Islet precursor cell (in vitro differentiated cells): ENCODE measurements around the gene PTPN14.
A peak's percentile ranks its signal among the peaks of the same experiment; 100 is the strongest.
"Not testable (repeated sequence)": the region's sequence is repeated elsewhere in the genome, so short reads cannot be mapped to it uniquely, and the experiment has no call there.

Experiments used
- DNase-seq: peaks from one replicate; pipeline ENCODE4 v3.0.0-alpha.2; 2018

Gene PTPN14

DNA sequence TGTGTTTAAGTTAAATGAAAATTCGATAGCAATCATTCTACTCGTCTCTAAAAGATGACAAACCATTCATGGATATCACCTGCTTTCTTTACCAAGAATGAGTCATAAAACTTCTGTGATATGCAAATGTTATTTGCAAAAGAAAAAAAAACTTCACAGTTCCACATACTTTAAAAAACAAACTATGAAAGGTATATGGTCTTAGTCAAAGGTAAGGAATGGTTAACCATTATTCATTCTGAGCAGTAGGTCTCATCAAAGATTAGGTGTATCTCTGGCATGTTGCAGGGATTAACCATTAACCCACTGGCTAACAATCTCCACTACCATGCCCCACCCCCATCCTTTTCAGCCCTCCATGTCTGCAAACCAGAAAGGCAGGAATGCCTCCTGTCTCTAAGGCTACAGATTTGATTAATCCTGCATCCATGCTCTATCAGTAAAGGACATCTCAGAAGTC lies 44.4 kb downstream of the PTPN14 start:
- no peak for DNase-seq

DNA sequence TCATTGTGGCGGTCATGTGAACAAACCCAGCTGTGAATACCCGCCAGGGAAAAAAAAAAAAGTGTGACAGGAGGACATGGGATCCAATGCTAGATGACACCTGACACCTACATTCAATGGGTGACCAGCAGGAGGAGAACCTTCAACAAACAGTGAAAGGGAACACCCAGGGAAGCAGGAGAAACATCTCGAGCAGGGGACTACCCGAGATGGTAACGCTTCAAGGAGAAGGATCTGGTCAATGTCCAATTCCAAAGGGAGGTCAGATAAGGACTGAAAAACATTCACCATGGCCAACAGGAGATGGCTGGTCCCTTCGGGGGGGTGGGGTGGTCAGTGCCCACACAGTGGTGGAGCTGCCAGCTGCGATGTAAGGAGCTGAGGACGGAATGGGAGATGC lies 46.3 kb downstream of the PTPN14 start:
- no peak for DNase-seq

DNA sequence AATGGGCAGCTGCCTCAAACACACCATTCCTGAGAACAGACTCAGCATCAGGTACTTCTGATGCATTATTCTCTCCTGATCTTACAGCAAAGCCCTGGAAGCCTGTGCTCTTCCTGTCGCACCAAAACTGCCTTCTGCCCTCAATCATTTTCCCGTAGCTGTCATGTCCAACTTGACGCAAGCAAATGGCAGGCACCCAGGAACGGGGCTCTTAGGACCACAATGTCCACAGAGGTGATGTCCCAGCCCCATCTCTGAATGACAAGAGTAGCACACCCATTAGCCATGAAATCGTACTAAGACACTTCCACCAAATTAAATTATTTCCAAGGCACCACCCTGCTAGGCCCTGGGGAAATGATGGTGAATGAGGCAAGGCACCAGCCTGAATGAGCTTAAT lies 47.1 kb downstream of the PTPN14 start:
- no peak for DNase-seq

DNA sequence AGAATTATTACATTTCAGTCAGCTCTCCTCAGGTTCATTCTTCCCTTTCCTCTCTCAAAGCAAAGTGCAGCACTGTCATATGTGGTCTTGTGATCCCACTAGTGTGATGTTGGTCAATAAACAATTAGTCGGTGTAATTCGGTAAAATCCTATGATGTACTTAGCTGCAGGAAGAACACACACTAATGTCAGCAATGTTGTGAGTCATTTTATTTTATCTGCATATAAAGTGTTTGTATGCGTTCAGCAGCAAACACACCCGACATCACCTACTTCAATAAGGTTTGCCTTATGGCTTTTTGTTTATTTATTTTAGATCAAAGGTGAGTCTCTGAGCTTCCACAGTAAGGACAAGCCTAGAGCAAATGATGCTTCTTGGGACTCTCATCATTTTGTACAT lies 47.8 kb downstream of the PTPN14 start:
- DNase-seq, result no peak

DNA sequence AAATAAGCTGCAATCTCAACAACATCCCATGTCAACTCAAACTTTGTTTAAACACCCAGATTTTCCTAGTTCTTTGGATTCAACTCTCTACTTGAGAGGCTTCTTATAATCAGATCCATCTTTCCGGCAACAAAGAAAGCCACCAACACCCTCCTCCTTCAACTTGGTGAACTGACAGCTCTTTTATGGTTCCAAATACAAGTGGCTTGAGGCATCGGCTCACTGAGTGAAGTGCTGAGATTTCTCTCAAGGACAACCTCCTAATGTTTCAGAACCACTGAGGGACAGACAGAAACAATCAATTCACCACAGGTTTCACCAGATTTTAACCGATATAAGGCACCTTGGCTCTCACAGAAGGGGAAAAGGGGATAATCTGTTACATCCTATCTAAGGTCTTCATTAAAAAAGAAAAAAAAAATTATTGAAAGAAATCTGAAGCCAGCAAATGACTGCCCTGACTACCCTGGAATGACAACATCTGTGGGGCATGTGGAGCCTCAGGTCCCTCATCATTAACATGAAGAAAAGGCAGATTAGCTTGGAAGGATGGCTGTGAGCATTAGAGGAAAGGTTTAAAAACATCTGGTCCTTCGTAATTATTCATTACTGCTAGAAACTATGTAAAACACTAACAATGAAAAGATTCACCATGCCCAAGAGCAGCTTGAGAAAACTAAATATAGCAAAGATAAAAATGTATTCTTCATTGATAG lies 50.9 kb downstream of the PTPN14 start:
- peak; percentile 75 for DNase-seq

DNA sequence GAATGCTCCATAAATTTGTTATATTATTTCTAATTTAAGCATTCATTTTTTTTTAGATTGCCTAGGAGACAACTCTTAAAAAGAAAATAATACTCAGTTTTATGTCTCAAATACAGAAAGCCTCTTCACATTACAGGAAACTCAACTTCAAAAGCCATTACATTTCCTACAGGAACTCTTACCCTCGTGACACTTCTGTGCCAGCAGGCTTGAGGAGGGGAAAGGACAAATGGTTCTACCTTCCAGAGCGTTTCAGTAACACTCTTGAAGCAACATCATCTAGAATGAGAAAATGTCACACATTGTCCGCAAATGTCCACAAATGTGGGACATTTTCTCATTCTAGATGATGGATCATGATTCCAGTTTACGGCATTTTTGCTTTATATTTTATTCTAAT lies 51.7 kb downstream of the PTPN14 start:
- DNase-seq, result no peak

DNA sequence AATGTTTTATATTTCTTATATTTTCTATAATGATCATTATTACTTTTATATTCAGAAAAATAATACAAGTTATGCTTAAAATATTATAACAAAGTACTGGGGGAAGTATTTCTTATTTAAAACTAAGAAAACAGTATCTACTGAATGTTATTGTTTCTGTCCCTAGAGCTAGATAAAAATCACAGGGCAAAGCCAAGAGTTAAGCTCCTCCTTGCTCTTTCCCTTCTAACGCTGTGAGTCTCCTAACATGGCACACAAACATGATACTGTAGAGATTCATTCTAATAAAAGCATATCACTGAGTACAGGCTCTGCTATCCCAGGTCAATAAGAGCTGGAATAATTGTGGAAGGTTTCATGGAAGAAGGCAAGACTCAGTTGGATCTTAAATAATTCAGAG lies 53.4 kb downstream of the PTPN14 start:
- DNase-seq, result no peak

DNA sequence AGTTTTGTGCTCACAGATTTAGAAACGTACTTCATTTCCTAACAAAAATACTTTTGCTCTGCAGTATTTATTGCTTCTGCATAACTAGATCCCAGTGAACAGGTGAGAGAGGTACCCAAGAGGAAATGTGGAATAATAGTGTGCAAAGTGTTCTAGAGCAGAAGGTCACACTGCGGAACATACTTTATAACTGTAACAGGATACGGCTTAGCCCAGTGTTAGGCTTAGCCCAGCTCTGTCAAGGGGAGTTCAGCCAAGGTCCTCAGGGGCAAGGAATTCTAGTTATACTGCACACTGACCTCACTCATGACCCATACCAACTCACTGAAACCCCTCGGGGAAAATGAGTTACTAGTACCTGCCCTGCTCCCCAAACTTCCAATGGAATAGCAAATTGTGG lies 55.3 kb downstream of the PTPN14 start:
- peak; percentile 68 for DNase-seq

DNA sequence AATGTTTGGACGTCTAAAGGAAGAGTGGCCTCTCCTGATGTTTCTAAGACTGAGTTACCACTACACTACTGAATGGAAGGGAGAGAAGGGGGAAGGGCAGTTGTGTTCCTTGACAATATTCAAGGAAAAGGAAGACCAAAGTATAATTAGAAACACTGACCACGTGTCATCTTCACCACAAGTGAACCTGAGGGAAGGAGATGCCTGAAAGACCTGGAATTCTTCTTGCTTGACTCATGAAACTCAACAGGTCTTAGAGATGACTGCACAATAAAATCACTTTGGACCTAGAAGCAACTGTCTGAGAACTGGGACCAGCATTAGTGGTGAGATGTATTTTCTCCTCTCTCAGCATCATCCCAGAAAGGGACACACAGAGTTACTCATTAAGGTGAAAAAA lies 56.7 kb downstream of the PTPN14 start:
- DNase-seq, result peak; percentile 80

DNA sequence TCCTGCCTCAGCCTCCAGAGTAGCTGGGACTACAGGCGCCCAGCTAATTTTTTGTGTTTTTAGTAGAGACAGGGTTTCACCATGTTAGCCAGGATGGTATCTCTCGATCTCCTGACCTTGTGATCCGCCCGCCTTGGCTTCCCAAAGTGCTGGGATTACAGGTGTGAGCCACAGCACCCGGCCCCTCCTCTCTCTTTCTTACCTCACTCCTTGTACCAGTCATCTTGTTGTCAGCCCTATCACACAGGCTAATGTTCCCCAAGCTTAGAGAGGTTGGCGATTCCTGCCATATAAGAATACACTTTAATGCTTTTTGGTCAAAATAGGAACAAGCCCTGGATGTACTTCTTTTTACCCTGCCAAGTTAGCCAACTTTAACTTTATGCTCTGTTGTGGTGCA lies 57.2 kb downstream of the PTPN14 start:
- not testable (repeated sequence) for DNase-seq

DNA sequence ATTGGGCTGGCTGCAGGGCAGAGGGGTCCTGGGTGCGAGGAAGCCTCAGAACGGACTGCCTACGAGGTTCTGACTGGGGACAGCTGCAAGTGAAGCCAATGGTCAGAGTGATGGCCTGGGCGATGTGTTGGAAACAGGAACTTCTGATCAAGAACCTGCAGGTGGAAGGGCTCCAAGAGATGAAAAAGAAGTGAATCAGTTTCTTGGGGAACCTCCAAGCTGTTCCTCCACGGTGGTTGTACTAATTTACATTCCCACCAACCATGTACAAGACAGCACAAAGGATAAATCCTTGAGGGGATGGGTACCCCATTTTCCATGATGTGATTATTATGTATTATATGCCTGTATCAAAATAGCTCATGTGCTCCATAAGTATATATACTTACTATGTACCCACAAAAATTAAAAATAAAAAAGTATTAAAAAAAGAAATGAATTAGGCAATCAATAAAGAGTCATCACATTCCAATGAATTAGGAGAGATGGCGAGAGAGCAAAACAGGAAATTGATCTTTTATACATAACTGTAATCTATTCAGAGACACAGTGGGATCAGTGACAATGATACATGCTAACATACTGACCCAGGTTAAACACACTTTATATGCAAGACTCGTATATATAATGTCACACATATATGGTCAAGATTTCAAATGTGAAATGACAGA lies 58.1 kb downstream of the PTPN14 start:
- DNase-seq, result peak; percentile 43

DNA sequence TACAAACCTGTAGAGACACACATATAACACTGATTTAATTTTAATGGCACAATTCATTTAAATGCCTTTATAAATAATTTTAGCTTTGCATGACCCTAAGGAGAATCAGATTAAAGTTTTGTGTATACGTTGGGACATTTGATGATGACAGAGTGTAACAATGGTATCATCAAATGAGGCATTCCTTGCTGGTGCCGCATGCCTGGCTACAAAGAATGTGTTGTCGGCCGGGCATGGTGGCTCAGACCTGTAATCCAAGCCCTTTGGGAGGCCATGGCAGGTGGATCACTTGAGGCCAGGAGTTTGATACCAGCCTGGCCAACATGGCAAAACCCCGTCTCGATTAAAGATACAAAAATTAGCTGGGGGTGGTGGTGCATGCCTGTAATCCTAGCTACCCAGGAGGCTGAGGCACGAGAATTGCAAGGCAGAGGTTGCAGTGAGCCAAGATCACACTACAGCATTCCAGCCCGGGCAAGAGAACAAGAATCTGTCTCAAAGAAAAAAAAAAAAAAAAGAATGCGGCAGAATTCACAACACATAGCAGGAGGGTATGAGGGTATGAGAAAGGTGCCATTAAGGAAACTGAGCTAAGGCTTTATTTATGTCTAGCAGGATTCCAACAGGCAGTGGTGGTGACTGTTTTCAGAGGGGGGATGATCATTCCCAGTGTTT lies 58.9 kb downstream of the PTPN14 start:
- peak; percentile 52 for DNase-seq

DNA sequence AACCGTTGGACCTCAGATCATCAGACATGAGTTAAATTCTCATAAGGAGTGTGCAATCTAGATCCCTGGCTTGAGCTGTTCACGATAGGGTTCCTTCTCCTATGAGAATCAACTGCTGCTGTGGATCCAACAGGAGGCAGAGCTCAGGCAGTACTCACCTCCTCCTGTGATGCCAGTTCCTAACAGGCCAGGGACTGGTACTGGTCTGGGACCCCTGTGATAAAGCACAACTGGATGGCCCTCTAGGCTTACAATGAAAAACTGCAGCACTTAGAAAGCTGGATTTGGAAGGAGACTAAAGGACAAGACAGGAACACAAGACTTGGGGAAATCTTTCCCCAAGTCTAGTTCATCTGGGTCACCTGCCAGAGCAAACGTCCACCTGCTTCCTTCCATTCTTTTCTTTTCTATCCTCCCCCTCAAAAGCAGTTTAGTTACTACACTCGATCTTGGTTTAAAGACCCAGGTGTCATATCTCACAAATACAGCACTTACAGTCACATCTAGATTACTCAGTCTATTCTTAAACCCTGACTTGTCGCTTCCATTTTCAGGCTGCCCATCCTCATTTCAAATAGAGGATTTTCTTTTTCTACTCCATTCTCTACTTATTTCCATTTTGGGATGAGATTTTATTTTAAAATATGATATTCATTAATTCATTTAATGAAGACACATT lies 59.8 kb downstream of the PTPN14 start:
- peak; percentile 50 for DNase-seq

DNA sequence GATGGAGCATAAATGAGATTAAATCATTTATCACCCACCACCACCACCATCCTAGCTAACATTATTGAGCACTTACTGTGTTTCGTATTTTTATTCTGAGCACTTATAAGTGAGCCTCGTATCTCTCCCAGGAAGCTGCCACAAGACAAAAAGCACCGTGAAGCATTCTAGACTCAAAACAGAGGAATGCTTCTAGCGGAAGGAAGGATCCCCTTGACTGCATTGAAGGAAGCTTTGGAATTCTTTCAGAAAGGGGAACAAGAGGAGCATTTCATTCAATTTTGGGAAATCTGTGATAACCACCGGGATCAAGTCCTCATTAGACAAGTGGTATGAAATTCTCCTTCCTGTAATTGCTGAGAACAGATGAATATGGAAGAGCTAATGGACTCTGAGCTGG lies 66.3 kb downstream of the PTPN14 start:
- DNase-seq, result peak; percentile 16

DNA sequence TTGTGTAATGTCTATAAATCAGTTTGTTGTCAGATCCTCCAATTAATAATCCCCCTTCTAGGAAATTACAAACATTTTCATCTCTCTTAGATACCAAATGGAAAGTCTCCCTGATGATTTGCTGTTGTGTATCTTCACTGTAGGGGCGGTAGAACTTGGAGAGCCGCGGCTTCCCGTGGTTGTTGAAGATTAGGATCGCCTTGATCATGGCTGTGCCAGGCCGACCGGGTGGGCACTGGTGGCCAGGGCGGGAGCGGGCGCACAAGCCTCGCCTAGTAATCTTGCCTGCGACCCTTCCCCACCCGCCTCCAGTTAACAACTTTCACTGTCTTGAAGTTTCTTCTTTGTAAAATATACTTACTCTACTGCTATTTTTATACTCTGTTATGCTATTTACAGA lies 68.2 kb downstream of the PTPN14 start:
- peak; percentile 29 for DNase-seq

DNA sequence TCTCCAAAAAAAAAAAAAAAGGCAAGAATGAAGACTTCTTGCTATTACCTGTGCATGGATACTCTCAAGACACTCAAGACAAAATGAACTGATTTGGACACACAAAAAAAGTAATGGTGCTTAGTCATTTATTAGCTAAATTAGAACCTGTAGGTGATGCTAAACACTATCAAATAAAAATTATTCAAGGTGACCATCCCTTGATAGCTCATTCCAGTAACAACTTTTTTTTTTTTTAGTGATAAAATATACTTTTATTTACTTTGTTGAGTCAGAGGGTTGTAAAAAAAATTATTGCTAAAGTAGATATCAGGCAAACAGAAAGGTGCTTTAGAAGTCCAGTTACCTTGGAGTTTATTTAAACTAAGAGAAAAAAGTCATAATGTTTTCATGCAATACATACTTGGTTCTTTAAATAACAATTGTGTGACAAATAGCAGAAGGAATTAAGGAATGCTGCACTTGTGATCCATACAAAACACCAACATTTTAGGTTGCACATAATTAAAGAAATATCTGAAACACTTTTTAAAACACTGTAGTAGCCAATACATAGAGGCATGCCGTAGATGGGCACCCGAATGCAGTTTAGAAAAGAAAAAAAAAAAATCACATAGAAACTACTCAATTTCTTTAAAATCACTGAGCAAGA lies 69.3 kb downstream of the PTPN14 start:
- not testable (repeated sequence) for DNase-seq

DNA sequence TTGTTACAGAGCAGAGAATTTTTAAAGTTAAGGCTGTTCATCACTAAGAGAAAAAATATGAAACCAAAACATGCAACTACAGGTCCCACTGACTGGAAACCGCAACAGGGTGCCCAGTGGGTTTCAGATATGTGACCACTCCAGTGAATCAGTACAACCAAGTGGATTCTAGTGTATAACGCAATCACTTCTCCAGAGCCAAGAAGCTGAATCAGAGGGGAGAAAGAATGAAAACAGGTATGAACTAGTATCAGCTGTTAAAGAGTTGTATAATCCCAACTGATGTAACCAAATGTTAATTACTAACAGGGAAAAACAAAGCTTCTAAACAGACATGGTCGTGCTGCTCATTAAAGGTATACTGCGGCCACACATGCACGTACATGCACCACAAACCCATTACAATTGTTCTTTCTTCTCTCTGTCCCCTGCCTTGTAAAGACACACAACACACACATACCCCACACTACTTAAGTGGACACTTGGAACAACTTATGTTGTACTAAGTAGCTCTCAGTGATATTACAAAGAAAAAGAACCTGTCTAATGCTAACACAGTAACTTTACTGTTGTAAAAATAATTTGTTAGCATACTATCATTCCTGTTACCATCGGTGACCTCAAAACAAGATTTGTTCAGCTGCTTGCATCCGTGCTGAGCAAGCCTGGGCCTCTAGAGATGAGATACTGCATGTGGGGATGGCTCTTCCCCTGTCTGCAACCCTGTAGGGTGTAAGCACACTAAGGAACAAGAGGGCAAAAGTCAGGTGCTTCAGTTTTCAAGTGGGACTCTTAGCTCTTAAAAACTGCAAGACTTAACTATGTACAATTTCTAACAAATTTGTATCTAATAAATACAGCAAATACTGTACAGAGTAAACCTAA lies 74.2 kb downstream of the PTPN14 start:
- peak; percentile 50 for DNase-seq

DNA sequence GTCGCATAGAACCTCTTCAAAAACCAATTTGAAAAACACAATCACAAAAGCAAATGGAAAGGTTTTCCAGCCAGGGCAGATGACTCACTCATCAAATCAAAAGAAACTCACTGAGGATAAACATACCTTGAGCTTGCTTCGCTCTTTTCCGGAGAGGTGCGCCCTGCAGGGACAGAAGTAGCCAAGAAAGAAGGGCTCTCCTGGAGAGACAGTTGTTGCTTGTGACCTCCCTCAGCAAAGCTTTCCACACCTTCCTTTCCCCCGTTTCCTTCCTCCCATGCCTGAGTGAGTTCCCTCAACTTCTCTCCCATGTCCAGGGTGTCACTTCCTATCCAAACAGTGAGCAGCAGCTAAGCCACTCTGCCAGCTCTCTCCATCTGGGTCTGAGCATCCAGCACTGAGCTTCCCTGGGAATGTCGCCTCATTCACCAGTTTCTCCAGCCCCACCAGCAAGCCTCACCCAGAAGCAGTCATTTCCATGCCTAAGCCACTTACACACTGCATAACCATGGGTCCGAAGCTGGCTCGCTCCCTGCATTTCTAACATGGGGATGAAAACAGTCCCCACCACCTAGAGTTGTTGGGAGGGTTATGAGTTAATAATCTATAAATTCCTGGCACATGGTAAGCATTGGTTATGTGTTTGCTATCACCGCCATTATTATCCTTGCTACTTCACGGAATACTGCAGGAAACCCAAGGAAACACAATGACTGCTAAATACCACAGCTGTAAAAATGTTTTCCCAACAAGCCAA lies 75.0 kb downstream of the PTPN14 start:
- DNase-seq, result peak; percentile 73

DNA sequence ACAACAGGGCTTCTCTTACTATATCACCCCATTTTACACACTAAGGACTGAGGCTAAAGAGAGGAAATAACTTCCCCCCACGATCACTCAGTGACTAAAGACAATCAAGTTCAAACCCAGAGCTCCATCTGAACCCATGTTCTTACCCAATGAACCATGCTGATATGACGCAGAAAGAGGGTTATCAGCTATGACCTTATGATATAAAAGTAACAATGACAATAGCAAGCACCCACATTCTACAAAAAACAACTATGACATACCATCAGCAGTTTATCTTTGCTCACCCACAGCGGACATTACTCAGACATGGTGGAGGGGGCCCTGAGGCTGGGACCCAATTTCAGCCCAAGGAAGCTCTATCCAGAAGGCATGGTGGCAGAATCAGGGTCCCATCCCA lies 75.7 kb downstream of the PTPN14 start:
- no peak for DNase-seq

DNA sequence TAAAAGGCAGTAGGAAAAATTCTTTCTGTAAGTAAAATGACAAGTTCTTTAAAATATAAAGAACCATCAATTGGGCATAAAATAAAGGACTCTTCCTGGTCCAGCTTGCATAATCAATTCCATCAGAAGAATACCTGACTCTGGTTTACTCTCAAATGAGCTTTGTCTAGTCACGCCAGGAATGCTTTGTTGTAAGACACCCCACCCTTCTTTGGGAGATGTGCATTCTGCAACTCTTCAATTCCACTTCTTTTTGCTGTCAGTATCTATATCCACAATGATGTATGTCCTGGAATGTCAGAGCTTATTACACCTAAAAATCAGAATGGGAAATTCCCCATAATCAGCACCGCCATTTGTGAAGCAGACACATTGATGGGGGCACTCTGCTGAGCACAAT lies 76.1 kb downstream of the PTPN14 start:
- peak; percentile 31 for DNase-seq

DNA sequence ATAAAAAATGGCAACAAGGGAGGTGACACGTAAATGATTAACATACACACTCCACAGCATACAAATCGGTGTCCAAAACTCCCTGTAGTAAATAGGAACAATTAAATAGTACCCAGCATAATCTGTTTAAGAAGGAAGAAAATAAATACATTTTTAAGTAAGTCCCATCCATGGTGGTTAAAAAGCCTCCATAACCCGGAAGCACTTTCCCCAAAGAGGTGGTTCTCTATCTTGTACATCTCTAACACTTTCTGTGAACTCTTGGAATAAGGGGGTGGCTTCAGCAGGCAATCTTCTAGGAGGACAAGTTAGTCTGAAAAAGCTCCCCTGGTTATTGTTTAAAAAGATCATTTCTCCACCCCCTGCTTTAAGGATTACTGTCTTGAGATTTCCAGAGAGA lies 76.9 kb downstream of the PTPN14 start:
- peak; percentile 21 for DNase-seq
